ENCODE data around the gene FLAD1. TPM values are rescaled to one million over a fixed set of nuclear protein-coding genes. Genes with fewer than 3 reads are reported as not detected.

Gene FLAD1
- total and polyA plus RNA-seq, 2 of the 8 experiments (the other 6 are each of a cell fraction or from before 2014, with no cell fraction given), result 104 to 143 TPM

DNA sequence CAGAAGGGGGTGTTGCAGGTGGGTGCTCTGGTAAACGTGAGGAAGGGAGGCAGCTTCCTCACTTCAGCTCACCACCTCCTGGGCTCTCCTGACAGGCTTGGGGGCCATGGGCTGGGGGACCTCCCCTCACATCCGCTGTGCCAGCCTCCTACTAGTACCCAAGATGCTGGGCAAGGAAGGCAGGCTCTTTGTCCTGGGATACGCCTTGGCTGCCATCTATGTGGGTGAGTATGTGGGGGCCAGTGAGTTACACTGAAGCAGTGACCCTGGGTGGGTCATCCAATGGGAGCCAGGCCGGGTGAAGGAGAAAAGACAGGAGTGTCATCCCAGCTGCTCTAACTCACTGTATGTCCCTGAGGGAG lies 56.1 kb downstream of the FLAD1 start (continued):
- no peak for TF ChIP-seq CTBP2 (IDR thresholded peaks at IDR 0.05; ENCODE audit: borderline replicate concordance, insufficient read depth, insufficient read length, low read length)

All from H1 (cell line).